ENCODE data around the gene CYBC1.

The CYBC1 gene

GRCh38 chr17:82438401-82439193 lies 12.0 kb downstream of the CYBC1 start:
- H3K9me3 ChIP-seq (ENCODE audit: insufficient read depth, low read length): no peaks in the 10 kb centered on the region
- H3K27me3 ChIP-seq (ENCODE audit: insufficient read depth, insufficient read length): no peaks in the 10 kb centered on the region
- H3K4me1 ChIP-seq (ENCODE audit: insufficient read depth, insufficient read length): peaks cover 15% of the 10 kb centered on the region
- no peak overlapping the region for H3K4me3 ChIP-seq (ENCODE audit: insufficient read length, low read depth)
- no peak for DNase-seq (ENCODE audit: low read depth, low spot score)
- H3K36me3 ChIP-seq (ENCODE audit: insufficient read depth, insufficient read length, low read length): peaks cover 69% of the 10 kb centered on the region
- TF ChIP-seq YY1 (IDR thresholded peaks at IDR 0.05; ENCODE audit: insufficient read depth, insufficient read length) (no peak), ZNF274 (IDR thresholded peaks at IDR 0.05; ENCODE audit: low read depth, low read length) (no peak)
- no peak overlapping the region for H3K9ac ChIP-seq (ENCODE audit: insufficient read length, low read depth)

GRCh38 chr17:82437325-82437668 lies 13.3 kb downstream of the CYBC1 start:
- DNase-seq (ENCODE audit: low read depth, low spot score): no peak

GRCh38 chr17:82436601-82437324 lies 13.8 kb downstream of the CYBC1 start:
- Histone ChIP-seq H3K36me3 (ENCODE audit: insufficient read depth, insufficient read length, low read length) (peaks cover 62% of the 10 kb centered on the region), H3K9ac (ENCODE audit: insufficient read length, low read depth) (no peak overlapping the region), H3K4me3 (ENCODE audit: insufficient read length, low read depth) (no peak overlapping the region), H3K27me3 (ENCODE audit: insufficient read depth, insufficient read length) (no peaks in the 10 kb centered on the region), H3K9me3 (ENCODE audit: insufficient read depth, low read length) (no peaks in the 10 kb centered on the region), H3K4me1 (ENCODE audit: insufficient read depth, insufficient read length) (peaks cover 18% of the 10 kb centered on the region)
- TF ChIP-seq ZNF274 (IDR thresholded peaks at IDR 0.05; ENCODE audit: low read depth, low read length) (no peak), YY1 (IDR thresholded peaks at IDR 0.05; ENCODE audit: insufficient read depth, insufficient read length) (no peak), SUZ12 (IDR thresholded peaks at IDR 0.05; ENCODE audit: extremely low read depth, insufficient read depth, insufficient read length) (no peak)
- DNase-seq (ENCODE audit: low read depth, low spot score): no peak

More at GRCh38 chr17:82437325-82437668, 13.3 kb downstream of the CYBC1 start:
- TF ChIP-seq ZNF274 (IDR thresholded peaks at IDR 0.05; ENCODE audit: low read depth, low read length) (no peak), YY1 (IDR thresholded peaks at IDR 0.05; ENCODE audit: insufficient read depth, insufficient read length) (no peak), SUZ12 (IDR thresholded peaks at IDR 0.05; ENCODE audit: extremely low read depth, insufficient read depth, insufficient read length) (no peak)
- H3K36me3 ChIP-seq (ENCODE audit: insufficient read depth, insufficient read length, low read length): peaks cover 63% of the 10 kb centered on the region
- no peaks in the 10 kb centered on the region for H3K9me3 ChIP-seq (ENCODE audit: insufficient read depth, low read length)
- peaks cover 15% of the 10 kb centered on the region for H3K4me1 ChIP-seq (ENCODE audit: insufficient read depth, insufficient read length)
- H3K27me3 ChIP-seq (ENCODE audit: insufficient read depth, insufficient read length): no peaks in the 10 kb centered on the region
- no peak overlapping the region for H3K4me3 ChIP-seq (ENCODE audit: insufficient read length, low read depth)
- no peak overlapping the region for H3K9ac ChIP-seq (ENCODE audit: insufficient read length, low read depth)

GRCh38 chr17:82435601-82436583 lies 14.7 kb downstream of the CYBC1 start:
- Histone ChIP-seq H3K36me3 (ENCODE audit: insufficient read depth, insufficient read length, low read length) (peaks cover 62% of the 10 kb centered on the region), H3K9me3 (ENCODE audit: insufficient read depth, low read length) (no peaks in the 10 kb centered on the region), H3K4me3 (ENCODE audit: insufficient read length, low read depth) (no peak overlapping the region), H3K9ac (ENCODE audit: insufficient read length, low read depth) (no peak overlapping the region), H3K27me3 (ENCODE audit: insufficient read depth, insufficient read length) (no peaks in the 10 kb centered on the region), H3K4me1 (ENCODE audit: insufficient read depth, insufficient read length) (peaks cover 18% of the 10 kb centered on the region)
- DNase-seq (ENCODE audit: low read depth, low spot score): no peak
- TF ChIP-seq YY1 (IDR thresholded peaks at IDR 0.05; ENCODE audit: insufficient read depth, insufficient read length): no peak
- TF ChIP-seq SUZ12 (IDR thresholded peaks at IDR 0.05; ENCODE audit: extremely low read depth, insufficient read depth, insufficient read length): no peak
- no peak for TF ChIP-seq ZNF274 (IDR thresholded peaks at IDR 0.05; ENCODE audit: low read depth, low read length)

- Histone ChIP-seq H3K9me3 (ENCODE audit: insufficient read depth, low read length) (no peaks in the 10 kb centered on the region), H3K36me3 (ENCODE audit: insufficient read depth, insufficient read length, low read length) (peaks cover 59% of the 10 kb centered on the region), H3K27me3 (ENCODE audit: insufficient read depth, insufficient read length) (no peaks in the 10 kb centered on the region), H3K4me3 (ENCODE audit: insufficient read length, low read depth) (no peak overlapping the region), H3K4me1 (ENCODE audit: insufficient read depth, insufficient read length) (peaks cover 18% of the 10 kb centered on the region), H3K9ac (ENCODE audit: insufficient read length, low read depth) (no peak overlapping the region)
- TF ChIP-seq ZNF274 (IDR thresholded peaks at IDR 0.05; ENCODE audit: low read depth, low read length) (no peak), YY1 (IDR thresholded peaks at IDR 0.05; ENCODE audit: insufficient read depth, insufficient read length) (no peak), SUZ12 (IDR thresholded peaks at IDR 0.05; ENCODE audit: extremely low read depth, insufficient read depth, insufficient read length) (no peak)
- DNase-seq (ENCODE audit: low read depth, low spot score): no peak
Observed at GRCh38 chr17:82435103-82435502, 15.4 kb downstream of the CYBC1 start.

- TF ChIP-seq ZNF274 (IDR thresholded peaks at IDR 0.05; ENCODE audit: low read depth, low read length): no peak
- TF ChIP-seq YY1 (IDR thresholded peaks at IDR 0.05; ENCODE audit: insufficient read depth, insufficient read length): no peak
- TF ChIP-seq SUZ12 (IDR thresholded peaks at IDR 0.05; ENCODE audit: extremely low read depth, insufficient read depth, insufficient read length): no peak
- peaks cover 15% of the 10 kb centered on the region for H3K4me1 ChIP-seq (ENCODE audit: insufficient read depth, insufficient read length)
- no peak for DNase-seq (ENCODE audit: low read depth, low spot score)
- H3K27me3 ChIP-seq (ENCODE audit: insufficient read depth, insufficient read length): no peaks in the 10 kb centered on the region
- H3K36me3 ChIP-seq (ENCODE audit: insufficient read depth, insufficient read length, low read length): peaks cover 61% of the 10 kb centered on the region
- H3K9me3 ChIP-seq (ENCODE audit: insufficient read depth, low read length): no peaks in the 10 kb centered on the region
- H3K9ac ChIP-seq (ENCODE audit: insufficient read length, low read depth): no peak overlapping the region
- no peak overlapping the region for H3K4me3 ChIP-seq (ENCODE audit: insufficient read length, low read depth)
Observed at GRCh38 chr17:82434216-82434565, 16.4 kb downstream of the CYBC1 start.

All from NT2/D1 (cell line).